Neuronal stem cell (in vitro differentiated cells): ENCODE results near the gene LRP1.

ENCODE experiments used
- DNase-seq: peaks from one replicate; pipeline ENCODE4 v3.0.0-alpha.2; 2013; ENCODE audit warnings: low spot score
- H2AFZ ChIP-seq: one replicate; pipeline ENCODE4 v1.6.1; 2013; ENCODE audit warnings: mild to moderate bottlenecking, low read length, inconsistent platforms
- H2AK5ac ChIP-seq: 2 replicates; pipeline ENCODE4 v1.6.1; 2013; ENCODE audit warnings: low read depth, mild to moderate bottlenecking, inconsistent platforms, low read length, moderate library complexity, mixed read lengths
- H2BK120ac ChIP-seq: 2 replicates; pipeline ENCODE4 v1.6.1; 2013; ENCODE audit warnings: low read depth, mild to moderate bottlenecking, inconsistent platforms, low read length, moderate library complexity, mixed read lengths
- H2BK12ac ChIP-seq: one replicate; pipeline ENCODE4 v1.6.1; 2013; ENCODE audit warnings: low read length, inconsistent platforms
- H2BK15ac ChIP-seq: 2 replicates; pipeline ENCODE4 v1.6.1; 2013; ENCODE audit warnings: mild to moderate bottlenecking, low read length, inconsistent platforms, mixed read lengths
- H2BK5ac ChIP-seq: one replicate; pipeline ENCODE4 v1.6.1; 2013; ENCODE audit warnings: inconsistent platforms, mild to moderate bottlenecking, low read length, moderate library complexity
- H3K14ac ChIP-seq: one replicate; pipeline ENCODE4 v1.6.1; 2013; ENCODE audit warnings: low read length, inconsistent platforms
- H3K18ac ChIP-seq: 2 replicates; pipeline ENCODE4 v1.6.1; 2013; ENCODE audit warnings: low read length, inconsistent platforms
- H3K23ac ChIP-seq: 2 replicates; pipeline ENCODE4 v1.6.1; 2013; ENCODE audit warnings: low read depth, mild to moderate bottlenecking, mixed read lengths, low read length, inconsistent platforms; ENCODE audit not compliant: poor library complexity
- H3K27ac ChIP-seq: replicated peaks from 3 replicates; pipeline ENCODE4 v1.5.1; 2013; ENCODE audit warnings: low read length, inconsistent platforms
- H3K27me3 ChIP-seq, 3 experiments: 2 replicates each; pipeline ENCODE4 v1.6.1; 2013; ENCODE audit warnings: low read length in 3 of 3, mild to moderate bottlenecking in 2 of 3, inconsistent platforms in 1 of 3, low read depth in 1 of 3, mixed read lengths in 1 of 3, moderate library complexity in 1 of 3; ENCODE audit not compliant: control insufficient read depth in 3 of 3, insufficient read depth in 3 of 3
- H3K36me3 ChIP-seq, 2 donors: replicated peaks in 1 of 2; 2 replicates each; pipeline ENCODE4 v1.6.1; 2013; ENCODE audit warnings: low read length in 2 of 2; ENCODE audit not compliant: control insufficient read depth in 2 of 2, insufficient read depth in 2 of 2
- H3K4ac ChIP-seq: 2 replicates; pipeline ENCODE4 v1.6.1; 2013; ENCODE audit warnings: inconsistent platforms, mild to moderate bottlenecking, low read length, moderate library complexity
- H3K4me1 ChIP-seq, 2 donors: 1 replicate in 1 of 2; 2 replicates in 1 of 2; pipeline ENCODE4 v1.6.1; 2013; ENCODE audit warnings: low read length in 2 of 2, low read depth in 1 of 2; ENCODE audit not compliant: control insufficient read depth in 2 of 2, insufficient read depth in 1 of 2
- H3K4me2 ChIP-seq: one replicate; pipeline ENCODE4 v1.6.1; 2013; ENCODE audit warnings: mild to moderate bottlenecking, low read length, inconsistent platforms; ENCODE audit not compliant: insufficient read depth, poor library complexity, severe bottlenecking
- H3K4me3 ChIP-seq, 2 donors: 2 replicates each; pipeline ENCODE4 v1.5.1; 2013; ENCODE audit warnings: low read length in 2 of 2, mild to moderate bottlenecking in 2 of 2, inconsistent platforms in 1 of 2, moderate library complexity in 1 of 2
- H3K79me1 ChIP-seq: one replicate; pipeline ENCODE4 v1.6.1; 2013; ENCODE audit warnings: low read depth, mild to moderate bottlenecking, inconsistent platforms, low read length, moderate library complexity
- H3K9ac ChIP-seq: one replicate; pipeline ENCODE4 v1.6.1; 2013; ENCODE audit warnings: mild to moderate bottlenecking, low read depth, low read length, inconsistent platforms; ENCODE audit not compliant: poor library complexity
- H3K9me3 ChIP-seq, 2 donors: replicated peaks in 1 of 2; 2 replicates each; pipeline versions ENCODE3 to v1.6.1; 2013; ENCODE audit warnings: low read length in 2 of 2, mild to moderate bottlenecking in 2 of 2, inconsistent platforms in 1 of 2, low read depth in 1 of 2, mixed read lengths in 1 of 2, moderate library complexity in 1 of 2; ENCODE audit not compliant: control insufficient read depth in 2 of 2, insufficient read depth in 1 of 2
- H4K8ac ChIP-seq: one replicate; pipeline ENCODE4 v1.6.1; 2013; ENCODE audit warnings: low read depth, mild to moderate bottlenecking, inconsistent platforms, low read length, moderate library complexity
- H4K91ac ChIP-seq: one replicate; pipeline ENCODE4 v1.6.1; 2013; ENCODE audit warnings: low read length, low read depth, mild to moderate bottlenecking, inconsistent platforms; ENCODE audit not compliant: poor library complexity
- WGBS, 2 donors: extraction: QIAGEN DNeasy Blood & Tissue Kit; methylation state at CpG; one replicate each; pipeline ENCODE4 v1.1.7; 2013; ENCODE audit warnings: missing lambda C conversion rate in 2 of 2, mixed read lengths in 1 of 2; ENCODE audit not compliant: insufficient read length in 2 of 2, insufficient replicate concordance in 1 of 2; ENCODE audit errors: extremely low coverage in 2 of 2; 5-methylcytosine and 5-hydroxymethylcytosine counted together

LRP1 gene

DNA sequence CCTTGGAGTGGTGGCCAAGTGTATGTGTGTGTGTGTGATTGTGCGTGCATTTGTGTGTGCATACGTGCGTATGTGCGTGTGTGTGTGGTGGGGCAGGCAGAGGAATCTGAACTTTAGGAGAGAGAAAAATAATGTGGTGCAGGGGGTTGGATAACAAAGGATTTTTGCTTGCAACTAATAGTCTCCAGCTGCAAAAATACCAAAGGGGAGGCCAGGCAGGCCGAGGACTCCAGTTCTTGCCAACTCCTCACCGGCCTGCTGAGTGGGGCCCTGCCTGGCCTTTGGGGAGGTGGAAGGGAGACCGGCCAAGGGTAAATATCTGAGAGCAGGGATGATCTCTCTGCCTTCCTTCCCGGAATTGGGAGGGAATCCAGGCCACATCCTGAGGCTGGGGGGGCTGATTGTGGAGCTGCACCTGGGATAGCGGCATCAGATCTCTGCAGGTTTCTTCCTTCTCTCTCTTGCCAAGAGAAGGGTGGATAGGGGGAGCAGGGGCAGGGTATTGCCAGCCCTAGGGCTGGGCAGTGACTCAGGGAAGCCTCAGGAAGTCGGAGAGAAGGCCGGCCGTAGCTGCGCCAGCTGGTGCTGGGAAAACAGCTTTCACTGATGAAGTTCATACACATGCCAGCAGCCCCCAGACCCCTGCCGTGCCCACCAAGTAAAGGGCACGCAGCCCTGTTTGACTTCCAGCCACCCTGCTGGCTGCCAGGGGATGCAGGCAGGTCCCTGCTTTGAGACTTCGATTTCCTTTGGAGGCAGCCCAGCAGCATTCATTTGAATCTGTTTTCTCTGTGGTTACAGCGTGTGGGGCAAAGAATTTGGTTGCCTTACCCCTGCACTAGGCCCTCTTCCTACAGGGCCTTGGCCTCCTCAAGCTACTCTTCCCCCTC is 23.7 kb downstream of the LRP1 start:
- Histone ChIP-seq H3K4me1 (peaks cover 4 to 6% of the 10 kb centered on the region in 2 donors), H2AFZ (no peak overlapping the region), H3K18ac (no peak overlapping the region), H2AK5ac (no peak overlapping the region), H4K91ac (no peak overlapping the region), H3K4me3 (peak overlapping the region in 1 of 2 donors; percentile 63), H3K23ac (peak overlapping the region; percentile 53), H3K4ac (no peak overlapping the region), H4K8ac (no peak overlapping the region), H2BK5ac (no peak overlapping the region), H3K27me3 (no peaks in the 10 kb centered on the region), H3K36me3 (peaks cover 31 to 96% of the 10 kb centered on the region in 2 donors), H3K4me2 (no peak overlapping the region), H3K9me3 (no peaks in the 10 kb centered on the region), H3K9ac (peak overlapping the region; percentile 39), H2BK120ac (no peak overlapping the region), H2BK15ac (no peak overlapping the region), H3K79me1 (no peaks in the 10 kb centered on the region), H2BK12ac (no peak overlapping the region), H3K27ac (no peak overlapping the region), H3K14ac (no peak overlapping the region)
- DNase-seq = no peak
- no CpG with 5 or more reads among the region's 17 CpGs for WGBS, 2 donors

DNA sequence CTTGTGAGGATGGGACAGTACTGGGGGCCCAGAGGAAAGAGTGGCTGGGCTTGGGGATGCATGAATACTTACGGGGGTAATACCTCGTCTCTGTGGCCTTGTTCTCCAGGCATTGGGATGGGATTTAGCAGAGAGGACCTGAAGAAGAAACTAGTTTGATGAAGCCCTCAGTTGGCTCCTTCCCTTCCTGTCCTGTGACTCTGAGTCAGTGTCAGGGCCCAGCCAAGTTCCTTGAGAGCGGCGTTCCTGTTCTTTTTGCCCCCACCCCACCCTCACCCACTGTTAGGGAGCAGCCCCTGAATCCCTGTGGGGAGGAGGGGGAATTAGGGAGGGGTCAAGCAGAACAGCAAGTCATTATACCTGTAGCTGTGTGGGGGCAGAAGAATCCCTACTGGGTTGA is 24.4 kb downstream of the LRP1 start:
- Histone ChIP-seq H3K9ac (no peak overlapping the region), H4K8ac (no peak overlapping the region), H2BK15ac (no peak overlapping the region), H3K9me3 (no peaks in the 10 kb centered on the region), H2AK5ac (no peak overlapping the region), H3K18ac (no peak overlapping the region), H3K4ac (no peak overlapping the region), H2BK120ac (no peak overlapping the region), H3K79me1 (no peaks in the 10 kb centered on the region), H3K4me2 (no peak overlapping the region), H2BK5ac (no peak overlapping the region), H3K14ac (no peak overlapping the region), H2AFZ (no peak overlapping the region), H3K4me3 (no peak overlapping the region), H4K91ac (no peak overlapping the region), H3K36me3 (peaks cover 35 to 96% of the 10 kb centered on the region in 2 donors), H3K27ac (no peak overlapping the region), H2BK12ac (no peak overlapping the region), H3K23ac (no peak overlapping the region), H3K4me1 (no peaks in the 10 kb centered on the region), H3K27me3 (no peaks in the 10 kb centered on the region)
- no peak for DNase-seq
- no CpG with 5 or more reads among the region's 4 CpGs for WGBS, 2 donors

DNA sequence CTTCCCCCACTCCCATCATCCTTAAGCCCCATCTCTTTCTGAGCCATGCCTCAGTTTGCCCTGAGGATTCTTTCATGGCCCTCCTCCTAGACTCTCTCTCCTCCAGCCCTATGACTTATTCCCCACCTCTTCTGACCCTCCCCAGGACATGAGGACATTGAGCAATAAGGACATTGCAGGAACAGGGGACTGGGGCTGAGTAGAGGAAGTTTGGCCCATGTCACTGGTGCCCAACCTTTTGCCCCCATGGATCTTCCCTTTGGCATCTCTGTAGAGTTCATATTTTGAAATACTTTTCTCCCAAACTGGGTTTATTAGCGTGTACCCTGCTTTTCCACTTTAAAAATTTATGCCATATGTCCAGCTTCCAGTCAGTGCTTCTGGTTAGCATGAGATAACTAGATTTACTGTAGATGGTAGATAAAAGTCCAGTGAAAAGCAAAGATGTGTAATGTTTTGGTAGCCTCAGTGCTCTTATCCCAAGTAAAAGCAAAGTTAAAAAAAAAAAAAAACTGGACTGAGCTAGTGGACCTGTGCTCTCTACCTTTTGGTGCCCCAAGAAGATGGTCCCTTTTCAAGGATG is 25.2 kb downstream of the LRP1 start:
- no peak overlapping the region for H3K4ac ChIP-seq
- H2AK5ac ChIP-seq = no peak overlapping the region
- no CpG with 5 or more reads among the region's 1 CpG for WGBS, 2 donors
- no peak overlapping the region for H3K9ac ChIP-seq
- H3K27ac ChIP-seq = no peak overlapping the region
- H3K23ac ChIP-seq = no peak overlapping the region
- H3K4me3 ChIP-seq = no peak overlapping the region
- no peak overlapping the region for H4K8ac ChIP-seq
- H3K36me3 ChIP-seq = peaks cover 41 to 96% of the 10 kb centered on the region in 2 donors
- H2BK15ac ChIP-seq = no peak overlapping the region
- no peak overlapping the region for H3K18ac ChIP-seq
- H2AFZ ChIP-seq = no peak overlapping the region
- no peaks in the 10 kb centered on the region for H3K27me3 ChIP-seq
- no peaks in the 10 kb centered on the region for H3K79me1 ChIP-seq
- no peak overlapping the region for H2BK120ac ChIP-seq
- no peak overlapping the region for H3K4me2 ChIP-seq
- no peak overlapping the region for H4K91ac ChIP-seq
- no peak overlapping the region for H3K14ac ChIP-seq
- DNase-seq = no peak
- H2BK5ac ChIP-seq = no peak overlapping the region
- H3K4me1 ChIP-seq = peaks cover 1% of the 10 kb centered on the region in 2 donors
- H3K9me3 ChIP-seq = no peaks in the 10 kb centered on the region
- H2BK12ac ChIP-seq = no peak overlapping the region

DNA sequence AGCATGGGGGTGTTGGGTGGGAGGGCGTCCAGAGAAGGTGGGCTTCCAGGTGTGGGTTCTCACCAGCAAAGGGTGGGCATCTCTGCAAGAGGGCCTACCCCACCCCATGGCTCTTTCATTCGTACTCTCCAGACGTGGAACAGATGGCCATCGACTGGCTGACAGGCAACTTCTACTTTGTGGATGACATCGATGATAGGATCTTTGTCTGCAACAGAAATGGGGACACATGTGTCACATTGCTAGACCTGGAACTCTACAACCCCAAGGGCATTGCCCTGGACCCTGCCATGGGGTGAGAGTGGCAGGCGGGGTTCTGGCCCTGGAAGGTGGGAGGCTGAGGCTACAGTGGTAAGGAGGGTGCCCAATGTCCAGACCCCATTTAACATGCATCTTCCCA is 25.8 kb downstream of the LRP1 start:
- Histone ChIP-seq H2BK5ac (no peak overlapping the region), H3K9ac (no peak overlapping the region), H3K23ac (no peak overlapping the region), H3K27ac (no peak overlapping the region), H3K9me3 (no peaks in the 10 kb centered on the region), H3K4me2 (no peak overlapping the region), H3K14ac (no peak overlapping the region), H2AFZ (no peak overlapping the region), H3K18ac (no peak overlapping the region), H3K4ac (no peak overlapping the region), H4K8ac (no peak overlapping the region), H2BK15ac (no peak overlapping the region), H2BK120ac (no peak overlapping the region), H2AK5ac (no peak overlapping the region), H3K4me1 (peaks cover 1 to 3% of the 10 kb centered on the region in 2 donors), H2BK12ac (no peak overlapping the region), H3K4me3 (no peak overlapping the region), H3K27me3 (no peaks in the 10 kb centered on the region), H4K91ac (no peak overlapping the region), H3K36me3 (peaks cover 45 to 96% of the 10 kb centered on the region in 2 donors), H3K79me1 (no peaks in the 10 kb centered on the region)
- DNase-seq = no peak
- no CpG with 5 or more reads among the region's 6 CpGs for WGBS, 2 donors
